Activated CD8-positive, alpha-beta T cell treated with anti-CD3 and anti-CD28 coated beads for 36 hours (primary cell): ENCODE measurements around the gene SNAPC4. TPM values are rescaled to one million over a fixed set of nuclear protein-coding genes. Genes with fewer than 3 reads are reported as not detected.

Experiments used
- ATAC-seq: fragments of 200-7000 bp; cut with Tn5 transposase; one replicate; pipeline ENCODE4 v1.10.0; 2021; ENCODE audit warnings: mild to moderate bottlenecking, moderate library complexity
- CTCF ChIA-PET: fragments of 350-600 bp; sonication (Branson Sonifier 250); formaldehyde crosslinking; loops from one replicate; lab custom pipeline; 2021; ENCODE audit warnings: antibody characterized with exemption; lab: Charles Lee
- POLR2A ChIA-PET: fragments of 350-600 bp; sonication (Branson Sonifier 250); formaldehyde crosslinking; loops from one replicate; lab custom pipeline; 2021; ENCODE audit warnings: antibody characterized with exemption; lab: Charles Lee
- DNase-seq: peaks from one replicate; pipeline ENCODE4 v3.0.0-alpha.2; 2020
- H3K27ac Mint-ChIP-seq: one replicate; pipeline ENCODE4 v1.8.0; 2021; ENCODE audit warnings: mild to moderate bottlenecking, mixed read lengths
- H3K27me3 Mint-ChIP-seq: one replicate; pipeline ENCODE4 v1.8.0; 2021; ENCODE audit warnings: mixed read lengths
- H3K36me3 Mint-ChIP-seq: one replicate; pipeline ENCODE4 v1.8.0; 2021; ENCODE audit warnings: low read depth, mixed read lengths
- H3K4me1 Mint-ChIP-seq: one replicate; pipeline ENCODE4 v1.8.0; 2021; ENCODE audit warnings: low read depth, mixed read lengths
- H3K4me3 Mint-ChIP-seq: one replicate; pipeline ENCODE4 v1.8.0; 2021; ENCODE audit warnings: mild to moderate bottlenecking, moderate library complexity, mixed read lengths
- H3K9me3 Mint-ChIP-seq: one replicate; pipeline ENCODE4 v1.8.0; 2021; ENCODE audit warnings: mixed read lengths
- intact Hi-C: fragments of 100-400 bp; cut with micrococcal nuclease; formaldehyde crosslinking; loops from one replicate; pipeline ENCODE4 v1.10.0; 2022
- total RNA-seq, 2 experiments: library from RNA; stranded (reverse); gene quantifications; one replicate each; pipeline ENCODE4 v1.2.3, GENCODE V29; 2021
- TF ChIP-seq, protein P1 (sequence below): fragments of 200-600 bp; IDR thresholded peaks from one replicate; pipeline ENCODE4 v1.8.0; 2022; ENCODE audit warnings: antibody characterized with exemption, mild to moderate bottlenecking

The SNAPC4 gene
- total RNA-seq, 2 experiments from 2014 or later = 15.5 to 17.1 TPM

DNA sequence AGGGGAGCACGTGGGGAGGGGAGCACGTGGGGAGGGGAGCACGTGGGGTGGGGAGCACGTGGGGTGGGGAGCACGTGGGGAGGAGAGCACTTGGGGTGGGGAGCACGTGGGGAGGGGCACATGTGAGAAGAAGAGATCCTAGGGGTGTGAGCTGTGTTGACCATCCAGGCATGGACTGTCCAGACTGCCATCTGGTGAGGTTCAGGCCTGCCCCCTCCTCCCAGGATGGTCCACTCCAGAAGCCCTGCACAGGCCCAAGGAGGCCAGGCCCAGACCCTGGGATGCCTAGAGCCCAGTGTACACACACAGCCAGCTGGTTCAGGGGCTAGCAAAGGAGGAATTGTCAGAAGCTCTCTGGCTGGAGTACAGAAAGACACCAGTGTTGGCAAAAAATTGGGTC is 2.3 kb downstream of the SNAPC4 start:
- Mint-ChIP-seq H3K27me3 (no peaks in the 10 kb centered on the region), H3K4me3 (no peak overlapping the region), H3K9me3 (no peaks in the 10 kb centered on the region), H3K27ac (no peak overlapping the region), H3K4me1 (peaks cover 25% of the 10 kb centered on the region), H3K36me3 (peaks cover 50% of the 10 kb centered on the region)
- CTCF ChIA-PET = interaction anchor here (0.5 to 1.2 kb wide), 2 partner anchors 12 to 25 kb away, joined by 3 read pairs; no protein-coding TSS in a partner anchor
- TF ChIP-seq, protein P1, sequence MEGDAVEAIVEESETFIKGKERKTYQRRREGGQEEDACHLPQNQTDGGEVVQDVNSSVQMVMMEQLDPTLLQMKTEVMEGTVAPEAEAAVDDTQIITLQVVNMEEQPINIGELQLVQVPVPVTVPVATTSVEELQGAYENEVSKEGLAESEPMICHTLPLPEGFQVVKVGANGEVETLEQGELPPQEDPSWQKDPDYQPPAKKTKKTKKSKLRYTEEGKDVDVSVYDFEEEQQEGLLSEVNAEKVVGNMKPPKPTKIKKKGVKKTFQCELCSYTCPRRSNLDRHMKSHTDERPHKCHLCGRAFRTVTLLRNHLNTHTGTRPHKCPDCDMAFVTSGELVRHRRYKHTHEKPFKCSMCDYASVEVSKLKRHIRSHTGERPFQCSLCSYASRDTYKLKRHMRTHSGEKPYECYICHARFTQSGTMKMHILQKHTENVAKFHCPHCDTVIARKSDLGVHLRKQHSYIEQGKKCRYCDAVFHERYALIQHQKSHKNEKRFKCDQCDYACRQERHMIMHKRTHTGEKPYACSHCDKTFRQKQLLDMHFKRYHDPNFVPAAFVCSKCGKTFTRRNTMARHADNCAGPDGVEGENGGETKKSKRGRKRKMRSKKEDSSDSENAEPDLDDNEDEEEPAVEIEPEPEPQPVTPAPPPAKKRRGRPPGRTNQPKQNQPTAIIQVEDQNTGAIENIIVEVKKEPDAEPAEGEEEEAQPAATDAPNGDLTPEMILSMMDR = no peak
- no peak for ATAC-seq
- POLR2A ChIA-PET = interaction anchor here (1.0 to 1.9 kb wide), 6 partner anchors 9 to 35 kb away, joined by 3 to 5 read pairs (median 4); partner anchors contain the start of gene DNLZ
- intact Hi-C loops = no loop called here
- DNase-seq = no peak

DNA sequence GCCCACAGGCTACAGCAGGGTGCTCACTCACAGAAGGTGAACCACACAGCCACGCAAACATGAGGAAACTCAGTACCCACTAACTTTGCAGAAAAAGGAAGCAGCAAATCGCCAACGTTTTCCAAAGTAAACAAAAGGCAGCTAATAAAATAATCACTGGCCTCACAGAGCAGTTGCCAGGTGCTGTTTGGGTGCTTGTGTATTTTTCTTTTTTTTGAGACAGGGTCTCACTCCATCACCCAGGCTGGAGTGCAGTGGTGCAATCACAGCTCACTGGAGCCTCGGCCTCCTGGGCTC is 3.8 kb downstream of the SNAPC4 start:
- no peaks in the 10 kb centered on the region for H3K9me3 Mint-ChIP-seq
- peaks cover 45% of the 10 kb centered on the region for H3K36me3 Mint-ChIP-seq
- no peak overlapping the region for H3K4me3 Mint-ChIP-seq
- peaks cover 18% of the 10 kb centered on the region for H3K4me1 Mint-ChIP-seq
- H3K27ac Mint-ChIP-seq = no peak overlapping the region
- TF ChIP-seq, protein P1 = no peak
- CTCF ChIA-PET = interaction anchor here (1.3 kb wide), 1 partner anchor 10 kb away, joined by 5 read pairs; no protein-coding TSS in a partner anchor
- intact Hi-C loops = no loop called here
- POLR2A ChIA-PET = interaction anchor here (1.3 to 1.7 kb wide), 3 partner anchors 9 to 19 kb away, joined by 3 to 5 read pairs (median 3); no protein-coding TSS in a partner anchor
- DNase-seq (no peak), ATAC-seq (no peak)
- no peaks in the 10 kb centered on the region for H3K27me3 Mint-ChIP-seq

DNA sequence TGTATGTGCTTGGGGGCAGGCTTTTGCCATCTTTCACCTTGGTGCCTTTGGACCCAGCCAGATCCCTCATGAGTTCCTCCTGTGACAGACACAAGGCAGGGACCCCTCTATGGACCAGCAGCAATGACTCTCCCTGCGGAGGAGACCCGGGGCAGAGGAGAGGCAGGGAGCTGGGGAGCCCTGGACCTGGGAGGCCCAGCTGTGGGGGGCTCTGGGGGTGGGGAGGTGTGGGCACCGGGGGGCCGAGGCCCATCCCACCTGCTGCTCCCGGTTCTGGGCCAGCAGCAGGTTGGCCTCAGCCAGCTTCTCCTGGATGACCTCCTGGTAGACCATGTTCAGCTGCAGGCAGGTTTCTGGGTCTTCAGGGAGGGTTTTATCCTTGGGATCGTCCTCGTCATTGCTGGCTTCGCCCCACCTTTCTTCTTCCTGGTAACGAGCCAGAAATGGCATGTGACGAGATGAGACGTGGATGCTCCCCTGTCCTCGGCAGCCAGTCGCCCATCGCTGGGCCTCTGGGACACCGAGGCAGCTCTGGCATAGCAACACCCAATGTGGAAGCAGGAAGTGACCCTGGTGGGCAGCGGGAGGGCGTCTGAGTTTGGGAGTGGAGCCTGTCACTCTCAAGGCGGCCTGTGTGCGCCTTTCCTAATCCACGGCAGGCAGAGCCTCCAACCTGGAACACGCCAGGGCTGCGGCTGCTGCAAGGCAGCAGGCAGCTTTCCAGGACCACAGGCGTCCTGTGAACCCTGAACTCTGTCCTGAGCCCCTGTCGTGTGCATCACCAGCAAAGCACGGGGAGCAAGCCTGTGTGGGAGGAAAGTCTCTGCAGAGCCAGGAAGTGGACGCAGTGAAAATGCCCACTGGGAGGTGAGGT is 4.4 kb downstream of the SNAPC4 start:
- H3K9me3 Mint-ChIP-seq = no peaks in the 10 kb centered on the region
- TF ChIP-seq, protein P1 = no peak
- intact Hi-C loops = no loop called here
- peaks cover 15% of the 10 kb centered on the region for H3K4me1 Mint-ChIP-seq
- DNase-seq (no peak), ATAC-seq (no peak)
- ChIA-PET POLR2A (interaction anchor here (0.5 to 1.7 kb wide), 4 partner anchors 10 to 21 kb away, joined by 3 to 5 read pairs (median 3); no protein-coding TSS in a partner anchor), CTCF (interaction anchor here (1.3 kb wide), 1 partner anchor 10 kb away, joined by 5 read pairs; no protein-coding TSS in a partner anchor)
- H3K27me3 Mint-ChIP-seq = no peaks in the 10 kb centered on the region
- no peak overlapping the region for H3K27ac Mint-ChIP-seq
- H3K4me3 Mint-ChIP-seq = no peak overlapping the region
- peaks cover 43% of the 10 kb centered on the region for H3K36me3 Mint-ChIP-seq

DNA sequence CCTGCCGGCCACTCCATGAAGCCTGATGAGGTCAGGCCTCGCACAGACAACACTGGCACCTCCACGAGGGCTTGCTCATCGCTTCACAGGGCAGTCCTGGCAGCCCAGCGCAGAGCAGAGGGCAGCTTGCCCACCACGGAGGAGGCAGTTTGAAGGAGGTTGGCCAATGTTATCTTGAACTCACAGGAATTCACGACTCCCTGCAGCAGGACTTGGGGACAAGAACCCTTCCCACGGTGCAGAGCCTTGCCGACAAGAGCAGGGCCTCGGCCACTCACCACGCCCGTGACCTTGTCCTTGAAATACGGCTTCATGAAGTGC is 5.0 kb downstream of the SNAPC4 start:
- TF ChIP-seq, protein P1 = no peak
- ATAC-seq = no peak
- intact Hi-C loops = no loop called here
- ChIA-PET POLR2A (no interaction called here), CTCF (no interaction called here)
- Mint-ChIP-seq H3K9me3 (no peaks in the 10 kb centered on the region), H3K27ac (no peak overlapping the region), H3K27me3 (no peaks in the 10 kb centered on the region), H3K4me1 (peaks cover 14% of the 10 kb centered on the region), H3K4me3 (no peak overlapping the region), H3K36me3 (peaks cover 46% of the 10 kb centered on the region)
- no peak for DNase-seq
